Measurements from ENCODE around the gene DMRTB1. TPM values are rescaled to one million over a fixed set of nuclear protein-coding genes. Genes with fewer than 3 reads are reported as not detected.
"Not testable (repeated sequence)": the region's sequence is repeated elsewhere in the genome, so short reads cannot be mapped to it uniquely, and the experiment has no call there.

Gene DMRTB1
- total RNA-seq, 1 donor from 2014 or later = not detected

DNA sequence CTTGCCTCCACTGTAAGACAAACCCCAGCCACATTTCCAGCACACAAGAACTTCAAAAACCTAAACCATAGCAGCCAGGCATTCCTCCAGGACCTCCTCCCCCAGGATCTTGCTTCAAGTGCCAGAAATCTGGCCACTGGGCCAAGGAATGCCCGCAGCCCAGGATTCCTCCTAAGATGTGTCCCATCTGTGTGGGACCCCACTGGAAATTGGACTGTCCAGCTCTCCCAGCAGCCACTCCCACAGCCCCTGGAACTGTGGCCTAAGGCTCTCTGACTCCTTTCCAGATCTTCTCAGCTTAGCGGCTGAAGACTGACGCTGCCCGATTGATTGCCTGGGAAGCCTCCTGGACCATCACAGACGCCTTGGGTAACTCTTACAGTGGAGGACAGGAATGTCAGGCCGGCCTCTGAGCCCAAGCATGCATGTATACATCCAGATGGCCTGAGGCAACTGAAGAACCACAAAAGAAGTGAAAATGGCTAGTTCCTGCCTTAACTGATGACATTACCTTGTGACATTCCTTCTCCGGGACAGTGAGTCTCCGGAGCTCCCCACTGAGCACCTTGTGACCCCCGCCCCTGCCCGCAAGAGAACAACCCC, 24.7 kb upstream of the DMRTB1 start:
- intact Hi-C loops (cut with micrococcal nuclease) = not testable (repeated sequence)

DNA sequence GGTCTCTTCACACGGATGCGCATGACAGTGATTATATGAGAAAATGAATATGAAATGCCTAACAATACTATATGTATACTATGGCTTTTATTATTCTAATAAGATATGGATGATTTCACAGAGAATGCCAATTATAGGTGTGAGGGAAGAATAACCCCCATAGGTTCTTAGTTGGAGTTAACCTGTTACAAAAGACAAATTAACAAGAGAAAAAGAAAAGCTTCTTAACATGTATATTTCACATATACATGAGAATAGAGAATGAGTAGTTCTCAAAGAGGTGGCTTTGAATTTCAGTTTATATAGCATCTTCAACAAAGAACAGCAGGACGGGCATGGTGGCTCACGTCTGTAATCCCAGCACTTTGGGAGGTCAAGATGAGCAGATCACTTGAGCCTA, 24.0 kb upstream of the DMRTB1 start:
- intact Hi-C loops (cut with micrococcal nuclease) = no loop called here

DNA sequence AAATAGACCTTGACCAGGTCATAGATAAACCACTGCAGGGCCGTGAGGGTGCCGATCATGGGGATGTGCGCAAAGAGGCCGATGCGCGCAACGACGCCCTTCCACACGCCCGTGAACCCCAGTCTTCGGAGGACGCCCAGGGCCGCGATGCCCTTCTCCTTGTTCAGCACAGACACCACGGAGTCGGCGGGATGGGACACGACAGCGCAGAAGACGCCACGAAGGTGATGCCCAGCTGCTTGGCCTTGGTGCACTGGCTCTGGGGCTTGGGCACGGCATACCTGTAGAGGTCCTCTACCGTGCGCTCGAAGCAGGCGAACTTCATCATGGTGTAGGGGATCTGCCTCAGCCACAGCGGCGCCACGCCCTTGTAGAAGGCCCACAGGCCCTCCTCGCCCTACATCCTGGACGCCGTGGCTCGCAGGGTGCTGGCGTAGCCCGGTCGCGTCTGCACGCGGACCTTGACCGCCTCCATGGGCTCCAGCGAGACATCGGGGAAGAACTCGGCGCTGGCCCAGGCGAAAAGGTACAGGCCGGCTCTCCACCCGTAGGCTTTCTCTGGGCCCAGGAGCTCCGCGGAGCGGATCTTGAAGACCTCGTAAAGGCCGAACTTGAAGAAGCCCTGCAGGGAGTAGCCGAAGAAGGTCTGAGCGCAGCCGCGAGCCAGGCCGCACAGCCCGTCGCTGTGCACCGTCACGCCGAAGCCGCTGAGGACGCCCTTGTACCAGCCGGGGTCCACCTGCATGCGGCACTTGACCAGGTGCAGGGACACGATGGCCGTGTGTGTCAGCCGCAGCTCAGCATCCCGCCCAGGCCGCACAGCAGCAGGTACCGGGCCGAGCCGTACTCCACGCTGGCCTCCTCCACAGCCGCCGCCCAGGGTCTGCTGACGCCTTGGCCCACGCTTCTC, 20.5 kb upstream of the DMRTB1 start:
- intact Hi-C loops (cut with micrococcal nuclease) = no loop called here

DNA sequence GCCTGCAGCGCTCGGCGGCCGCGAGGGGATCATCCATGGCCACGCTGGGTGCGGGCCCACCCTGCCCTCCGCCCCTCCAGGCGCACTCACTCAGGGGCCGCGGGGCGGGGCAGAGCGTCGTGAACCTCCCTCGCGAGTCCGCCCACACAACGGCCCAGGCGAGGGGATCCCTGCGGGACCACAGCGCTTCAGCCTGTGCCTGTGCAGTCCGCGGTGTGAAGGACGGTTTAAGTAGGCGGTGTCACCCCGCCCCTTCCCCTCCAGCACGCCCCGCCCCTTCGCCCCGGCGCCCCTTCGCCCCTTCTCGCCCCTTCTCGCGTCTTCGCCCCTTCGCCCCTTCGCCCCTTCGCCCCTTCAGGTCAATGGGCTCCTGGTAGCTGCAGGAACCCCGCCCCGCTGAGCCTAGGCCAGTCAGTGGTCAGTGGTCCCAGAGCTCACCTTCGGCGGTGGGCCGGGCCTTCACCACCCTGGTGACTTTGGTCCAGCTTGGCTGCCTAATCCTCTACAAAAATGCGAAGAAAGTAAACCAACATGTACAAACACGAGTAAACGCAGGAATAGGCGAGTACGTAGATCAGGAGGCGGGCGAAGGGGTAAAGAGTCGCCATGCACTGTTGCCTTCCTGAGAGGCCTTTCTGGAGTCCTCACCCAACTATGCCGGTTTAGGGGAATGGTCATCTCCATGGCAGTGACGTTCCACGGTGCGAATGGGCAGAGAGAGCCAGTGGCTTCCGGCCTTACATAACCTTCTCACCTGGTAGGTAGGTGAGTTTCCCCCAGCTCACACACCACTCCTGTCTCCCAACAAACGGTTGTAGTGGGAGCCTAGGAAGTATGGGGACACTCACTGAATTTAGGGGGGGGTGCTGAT, 19.6 kb upstream of the DMRTB1 start:
- intact Hi-C loops (cut with micrococcal nuclease) = no loop called here

DNA sequence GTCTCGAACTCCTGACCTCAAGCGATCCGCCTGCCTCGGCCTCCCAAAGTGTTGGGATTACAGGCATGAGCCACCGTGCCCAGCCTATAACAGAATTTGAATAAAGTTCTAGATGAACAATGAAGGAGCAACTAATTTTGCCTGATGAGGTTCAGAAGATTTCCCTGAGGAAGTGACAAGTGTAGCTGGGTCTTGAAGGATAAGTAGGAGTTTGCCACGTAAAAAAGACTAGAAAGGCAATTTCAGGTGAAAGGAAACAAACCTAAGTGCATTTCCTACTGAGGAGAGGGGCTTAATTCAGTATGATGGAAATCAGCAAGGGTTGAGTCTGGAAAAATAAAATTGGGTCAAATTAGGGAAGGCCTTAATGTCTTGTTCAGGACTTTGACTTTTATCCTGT, 18.6 kb upstream of the DMRTB1 start:
- intact Hi-C loops (cut with micrococcal nuclease) = no loop called here

DNA sequence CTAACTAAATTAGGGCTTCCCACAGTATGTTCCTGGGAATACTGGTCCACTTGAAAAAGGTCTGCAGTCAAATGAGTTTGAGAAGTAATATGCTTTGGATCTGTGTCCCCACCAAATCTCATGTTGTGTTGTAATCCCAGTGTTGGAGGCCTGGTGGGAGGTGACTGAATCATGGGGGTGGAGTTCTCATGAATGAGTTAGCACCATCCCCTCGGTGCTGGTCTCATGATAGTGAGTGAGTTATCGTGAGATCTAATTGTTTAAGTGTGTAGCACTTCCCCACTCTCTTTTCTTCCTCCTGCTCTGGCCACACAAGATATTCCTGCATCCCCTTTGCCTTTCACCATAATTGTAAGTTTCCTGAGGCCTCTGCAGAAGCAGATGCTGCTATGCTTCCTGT, 16.9 kb upstream of the DMRTB1 start:
- intact Hi-C loops (cut with micrococcal nuclease) = no loop called here

DNA sequence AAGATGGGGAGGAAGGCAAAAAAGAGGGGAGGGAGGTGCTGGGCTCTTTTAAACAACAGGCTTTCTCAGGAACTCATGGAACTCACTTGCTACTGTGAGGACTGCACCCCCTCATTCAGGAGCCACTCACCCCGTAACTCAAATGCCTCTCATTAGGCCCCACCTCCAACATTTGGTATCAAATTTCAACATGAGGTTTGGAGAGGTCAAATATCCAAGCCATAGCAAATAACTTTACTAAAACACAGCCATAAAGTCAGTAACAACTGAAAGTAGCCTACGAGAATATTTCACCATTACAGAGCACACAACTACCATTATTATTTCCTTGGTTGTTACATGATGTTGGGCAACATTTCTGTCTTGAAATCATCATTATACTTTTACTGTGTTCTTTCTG, 13.1 kb upstream of the DMRTB1 start:
- intact Hi-C loops (cut with micrococcal nuclease) = no loop called here

DNA sequence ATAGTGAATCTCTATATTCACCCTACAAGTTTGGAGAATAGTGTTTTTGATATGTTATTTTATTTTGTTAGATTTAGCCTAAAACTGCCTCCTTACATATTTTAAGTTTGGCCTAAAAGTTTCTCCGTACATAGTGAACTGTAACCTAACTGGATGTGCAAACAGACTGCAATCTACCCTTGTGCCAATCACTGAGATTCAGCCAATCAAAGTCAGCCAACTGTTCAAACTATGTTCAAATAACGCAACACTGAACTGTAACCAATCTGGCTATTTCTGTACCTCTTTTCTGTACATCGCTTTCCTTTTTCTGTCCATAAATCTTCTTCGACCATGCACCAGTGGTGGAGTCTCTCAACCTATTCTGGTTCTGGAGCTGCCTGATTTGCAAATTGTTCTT, 11.8 kb upstream of the DMRTB1 start:
- intact Hi-C loops (cut with micrococcal nuclease) = no loop called here

DNA sequence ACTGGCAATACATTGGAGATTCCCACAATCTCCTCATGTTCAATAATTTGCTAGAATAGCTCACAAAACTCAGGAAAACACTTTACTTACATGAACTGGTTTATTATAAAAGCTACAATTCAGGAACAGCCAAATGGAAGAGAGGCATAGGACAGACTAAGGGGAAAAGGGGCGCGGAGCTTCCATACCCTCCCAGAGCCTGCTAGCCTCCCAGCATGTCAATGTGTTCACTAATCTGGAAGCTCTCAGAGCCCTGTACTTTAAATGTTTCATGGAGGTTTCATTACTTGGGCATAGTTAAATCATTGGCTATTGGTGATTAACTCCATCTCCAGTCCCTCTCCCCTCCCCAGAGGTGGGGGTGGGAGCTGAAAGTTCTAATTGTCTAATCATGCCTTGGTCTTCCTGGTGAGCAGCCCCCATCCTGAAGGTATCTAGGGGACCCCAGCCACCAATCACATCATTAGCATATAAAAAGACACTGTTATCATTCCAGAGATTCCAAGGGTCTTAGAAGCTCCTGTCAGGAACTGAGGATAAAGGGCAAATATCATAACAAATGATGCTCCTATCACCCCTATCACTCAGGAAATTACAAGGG, 10.9 kb upstream of the DMRTB1 start:
- intact Hi-C loops (cut with micrococcal nuclease) = no loop called here

DNA sequence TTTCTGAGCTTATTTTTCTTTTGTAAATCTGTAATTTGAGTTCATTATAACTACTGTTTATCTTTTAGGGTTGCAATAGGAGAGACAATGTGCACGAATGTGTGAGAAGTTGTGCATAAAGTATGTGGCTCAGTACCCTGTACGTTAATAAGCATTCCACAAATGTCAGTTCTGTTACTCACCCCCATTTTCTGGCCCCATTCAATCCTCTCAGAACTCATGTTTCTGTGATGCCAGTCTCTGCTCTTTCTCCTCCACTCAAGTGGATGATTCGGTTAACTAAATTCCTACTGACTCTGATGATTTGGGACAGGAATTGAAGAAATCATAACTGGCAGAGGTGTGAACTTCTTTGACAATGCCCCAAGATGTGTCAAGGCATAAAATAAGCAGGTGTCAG, 10.2 kb upstream of the DMRTB1 start:
- intact Hi-C loops (cut with micrococcal nuclease) = no loop called here

DNA sequence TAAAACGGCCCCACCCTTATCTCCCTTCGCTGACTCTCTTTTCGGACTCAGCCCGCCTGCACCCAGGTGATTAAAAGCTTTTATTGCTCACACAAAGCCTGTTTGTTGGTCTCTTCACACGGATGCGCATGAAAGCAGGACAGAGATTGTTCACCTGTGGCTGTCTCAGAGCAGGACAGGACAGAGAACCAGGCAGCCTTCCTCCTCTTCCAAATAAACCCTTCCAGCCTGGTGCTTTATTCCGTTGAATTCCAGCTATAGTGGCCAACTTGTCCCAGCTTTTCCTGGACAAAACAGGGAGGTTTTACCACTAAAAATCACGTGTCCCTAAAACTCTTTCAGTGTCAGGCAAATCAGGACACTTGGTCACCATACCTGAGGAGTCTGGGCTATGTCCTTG, 9.5 kb upstream of the DMRTB1 start:
- intact Hi-C loops (cut with micrococcal nuclease) = no loop called here

DNA sequence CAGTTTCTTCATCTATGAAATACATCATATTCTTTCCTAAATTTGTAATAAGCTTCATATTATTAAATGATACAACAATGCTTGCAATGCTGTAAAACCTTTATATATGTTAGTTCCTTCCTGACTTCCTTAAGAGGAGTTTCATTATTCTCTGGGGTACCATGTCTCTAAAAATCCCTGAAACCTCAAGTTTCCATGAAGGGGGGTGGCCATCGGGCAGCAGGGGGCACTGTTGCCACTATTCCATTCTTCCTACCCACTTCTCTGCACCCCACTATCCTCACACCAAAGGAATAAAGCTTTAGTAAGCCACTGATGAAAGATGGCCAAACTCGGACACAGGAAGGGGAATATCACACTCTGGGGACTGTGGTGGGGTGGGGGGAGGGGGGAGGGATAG, 9.0 kb upstream of the DMRTB1 start:
- intact Hi-C loops (cut with micrococcal nuclease) = no loop called here

DNA sequence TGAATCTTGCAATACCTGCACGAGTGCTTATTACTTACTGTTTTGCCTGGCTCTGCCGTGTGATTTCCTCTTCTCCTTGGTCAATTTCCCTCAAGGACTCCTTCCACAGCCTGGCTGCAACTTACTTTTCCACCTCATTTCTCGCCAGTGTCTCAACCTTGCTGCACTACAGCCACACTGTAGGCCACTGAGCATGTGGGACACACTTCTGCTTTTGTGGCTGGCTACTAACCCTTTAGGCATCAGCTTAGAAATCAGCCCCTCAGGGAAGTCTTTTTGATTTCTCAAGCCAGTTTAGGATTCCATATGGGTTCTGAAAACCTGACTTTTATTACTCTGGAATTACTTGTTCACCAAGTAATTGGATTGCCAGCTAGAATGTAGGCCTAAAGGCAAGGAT, 5.2 kb upstream of the DMRTB1 start:
- intact Hi-C loops (cut with micrococcal nuclease) = no loop called here

DNA sequence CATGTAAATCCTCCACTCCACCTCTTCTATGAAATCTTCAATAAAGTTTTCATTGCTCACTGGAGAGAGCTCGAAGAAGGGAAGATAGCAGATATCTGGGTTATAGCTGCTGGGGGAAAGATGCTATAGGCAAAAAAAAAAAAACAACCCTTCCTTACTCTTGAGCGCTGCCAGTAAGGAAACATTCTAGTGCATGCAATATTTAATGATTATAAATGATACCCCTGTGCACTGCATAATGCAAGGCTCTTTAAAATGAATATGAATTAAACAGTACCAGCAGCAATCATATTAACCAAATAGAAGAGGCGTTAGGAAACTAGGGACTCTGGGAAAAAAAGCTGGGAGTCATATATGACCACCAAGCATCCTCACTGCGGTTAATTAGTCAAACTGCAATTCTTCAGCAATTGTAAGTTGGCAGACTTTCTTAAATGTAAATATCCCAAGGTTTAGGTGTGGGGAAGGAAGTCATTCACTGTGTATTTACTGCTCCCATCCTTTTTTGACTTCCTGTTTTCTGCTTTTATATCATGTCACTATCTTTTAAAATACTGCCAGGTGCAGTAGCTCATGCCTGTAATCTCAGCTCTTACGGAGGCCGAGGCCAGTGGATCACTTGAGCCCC, 3.7 kb upstream of the DMRTB1 start:
- intact Hi-C loops (cut with micrococcal nuclease) = no loop called here

DNA sequence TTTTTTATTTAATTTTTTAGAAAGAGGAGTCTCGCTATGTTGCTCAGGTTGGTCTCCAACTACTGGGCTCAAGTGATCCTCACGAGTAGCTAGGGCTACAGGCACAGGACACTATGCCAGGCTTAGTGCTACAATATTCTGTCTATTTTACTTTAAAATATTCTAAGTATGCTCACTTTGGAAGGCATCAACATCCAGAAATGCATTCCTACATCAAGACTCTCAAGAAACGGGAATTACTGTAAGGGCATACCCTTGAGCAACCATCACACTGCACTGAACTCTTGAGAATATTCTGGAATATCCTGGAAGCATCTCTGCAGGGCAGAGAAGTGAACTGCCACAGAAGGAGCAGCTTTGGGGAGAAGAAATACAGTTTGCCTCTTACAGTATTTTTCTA, 565 bp upstream of the DMRTB1 start:
- intact Hi-C loops (cut with micrococcal nuclease) = no loop called here

DNA sequence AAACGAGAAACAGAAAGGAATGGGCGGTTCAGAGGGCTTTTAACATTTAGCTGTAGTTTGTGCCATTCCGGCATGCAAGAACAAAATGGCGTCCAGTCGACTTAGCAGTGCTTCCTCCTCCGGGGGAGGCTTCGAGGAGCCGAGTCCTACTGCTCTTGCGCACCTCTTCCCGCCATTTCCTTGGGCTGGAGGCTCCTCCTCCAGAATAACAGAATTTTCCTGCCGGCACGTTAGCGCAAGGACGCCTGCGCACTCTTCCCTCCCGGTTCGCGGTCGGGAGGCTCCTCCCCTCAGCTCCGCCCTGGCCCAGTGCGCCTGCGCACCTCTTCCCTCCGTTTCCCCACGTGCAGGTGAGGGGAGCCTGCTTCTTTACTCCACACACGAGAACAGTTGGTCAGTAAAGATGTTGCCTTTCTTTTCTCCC, 1.0 kb downstream of the DMRTB1 start:
- intact Hi-C loops (cut with micrococcal nuclease) = no loop called here

DNA sequence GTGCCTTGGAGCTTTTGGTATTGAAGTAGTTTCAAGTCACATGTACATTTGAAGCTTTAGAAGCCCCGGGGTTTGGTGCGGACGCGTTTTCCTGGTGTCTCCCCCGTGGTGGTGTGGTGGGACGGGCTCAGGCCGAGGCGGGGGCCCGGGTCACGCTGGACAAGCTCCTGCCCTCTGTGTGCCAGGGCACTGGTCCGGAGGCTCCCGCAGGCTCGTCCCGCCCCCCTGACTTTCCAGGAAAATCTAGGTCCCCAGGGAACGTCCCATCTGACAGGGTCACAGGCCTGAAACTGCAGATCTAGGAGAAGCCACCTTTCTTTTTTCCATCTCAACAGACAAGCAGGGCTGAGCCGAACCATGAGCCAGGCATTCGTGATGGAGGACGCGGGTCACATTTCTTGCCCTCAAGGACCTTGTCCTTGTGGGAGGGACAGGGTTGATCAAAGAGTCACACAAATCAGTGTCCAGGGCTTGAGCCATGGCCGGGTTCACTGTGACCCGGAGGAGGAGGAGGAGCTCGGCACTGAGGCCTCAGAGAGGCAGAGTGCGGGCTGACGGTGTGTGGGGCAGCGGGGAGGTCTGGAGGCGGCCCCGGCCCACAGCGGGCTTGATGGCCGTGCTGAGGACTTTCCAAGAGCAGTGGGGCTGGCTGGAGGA, 1.6 kb downstream of the DMRTB1 start:
- intact Hi-C loops (cut with micrococcal nuclease) = no loop called here

DNA sequence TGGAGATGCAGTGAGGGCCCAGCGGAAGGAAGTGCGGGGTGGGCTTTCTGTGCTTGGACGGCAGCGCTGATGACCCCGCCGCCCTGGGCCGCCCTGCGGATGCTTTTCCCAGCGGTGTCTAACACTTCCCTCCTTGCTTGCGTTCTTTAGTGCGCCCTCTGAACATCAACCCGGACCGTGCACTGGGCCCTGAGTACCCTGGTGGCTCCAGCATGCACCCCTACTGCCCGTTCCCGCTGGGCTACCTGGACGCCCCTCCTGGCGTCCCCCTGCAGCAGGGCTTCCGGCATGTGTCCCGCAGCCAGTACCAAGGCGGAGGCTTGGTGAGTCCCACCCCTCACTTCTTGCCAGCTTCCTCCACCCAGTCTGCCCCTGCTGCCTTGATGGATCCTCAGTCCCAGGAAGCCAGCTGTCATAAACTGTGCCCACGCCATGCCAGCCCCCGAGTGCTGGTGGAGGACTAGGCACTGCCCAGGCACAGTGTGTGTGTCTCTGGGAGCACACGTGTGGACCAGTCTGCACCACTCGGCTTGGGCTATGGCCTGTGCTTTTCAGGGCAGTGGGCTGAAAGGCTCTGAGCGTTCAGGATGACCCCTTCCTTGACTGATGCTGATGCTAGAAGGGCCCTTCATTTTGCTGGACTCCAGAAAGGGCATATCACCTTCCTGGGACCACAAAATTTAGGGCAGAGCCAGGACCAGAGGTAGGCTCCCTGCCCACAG, 2.3 kb downstream of the DMRTB1 start:
- intact Hi-C loops (cut with micrococcal nuclease) = no loop called here

DNA sequence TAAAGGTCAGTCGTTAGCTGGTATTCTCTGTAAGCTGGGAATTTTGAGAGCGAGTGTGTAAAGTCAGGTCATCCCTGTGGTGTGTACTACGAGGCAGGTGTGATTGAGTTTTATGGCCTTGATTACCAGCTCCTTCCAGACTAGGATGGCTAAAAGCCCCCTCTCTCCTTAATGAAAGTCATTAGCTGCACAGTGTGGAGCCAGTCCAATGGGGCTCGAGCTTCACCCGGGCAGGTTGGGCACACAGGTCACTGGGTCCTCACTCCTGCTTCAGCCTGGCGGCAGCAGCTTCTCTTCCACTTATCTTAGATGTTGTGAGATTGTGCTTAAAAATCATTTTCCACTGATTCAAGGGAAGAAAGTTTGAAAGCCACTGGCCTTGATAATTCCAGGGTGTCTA, 3.0 kb downstream of the DMRTB1 start:
- intact Hi-C loops (cut with micrococcal nuclease) = no loop called here

Data from T-helper 1 cell treated with Interleukin-12 subunit alpha and Interleukin-12 subunit beta and Interleukin-4 antibody, amounts not matched to agents 30 ng/mL and 1 ng/mL, for 36 hours (primary cell).